NCI-H2107 treated with DMSO at 0.1 percent for 48 hours (cell line): Measurements from ENCODE around the gene C6orf132.
"Not testable (repeated sequence)": the region's sequence is repeated elsewhere in the genome, so short reads cannot be mapped to it uniquely, and the experiment has no call there.

Experiments
- DNase-seq: peaks from one replicate; lab custom pipeline; 2025; ENCODE audit not compliant: unreplicated experiment; lab: John Stamatoyannopoulos, UW

C6orf132 gene

DNA sequence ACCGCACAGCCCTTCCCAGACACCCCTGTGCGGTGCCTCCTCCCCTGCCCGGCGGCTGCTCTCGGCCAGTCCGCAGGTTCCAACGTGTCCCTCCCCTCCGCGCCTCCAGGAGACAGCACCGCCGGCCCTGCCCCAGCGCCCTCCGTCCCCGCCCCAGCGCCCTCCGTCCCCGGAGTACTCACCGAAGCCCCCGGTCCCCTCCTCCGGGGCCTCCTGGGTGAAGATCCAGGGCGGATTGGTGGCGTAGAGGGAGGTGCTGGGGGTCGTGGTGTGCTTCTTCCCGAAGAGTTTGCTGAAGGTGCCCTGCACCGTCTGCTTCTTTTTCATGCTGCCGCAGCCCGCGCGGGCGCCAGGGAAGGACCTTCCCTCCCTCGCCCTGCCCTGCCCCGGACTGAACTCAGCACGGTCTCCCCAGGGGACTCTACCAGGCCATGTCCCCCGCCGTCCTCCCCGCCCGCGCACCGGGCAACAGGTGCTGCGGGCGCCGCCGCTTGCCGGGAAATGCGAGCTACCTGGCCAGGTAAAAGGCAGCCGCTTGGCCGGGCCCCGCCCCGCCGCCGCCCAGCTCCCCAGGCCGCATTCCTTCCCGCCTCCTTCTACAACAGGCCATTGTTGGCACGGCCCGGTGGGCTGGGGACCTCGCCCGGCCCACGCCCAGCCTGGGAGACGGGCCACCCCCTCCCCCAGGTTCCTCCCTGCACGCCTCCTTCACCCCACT is at the start of gene C6orf132:
TSS of gene C6orf132 (minus strand) at position 503 of the 718 bp plus-strand sequence. CDS start at position 327, 176 bp downstream.
- DNase-seq = no peak

GRCh38 chr6:42190554-42191183 is 48.2 kb upstream of the C6orf132 start:
- no peak for DNase-seq

DNA sequence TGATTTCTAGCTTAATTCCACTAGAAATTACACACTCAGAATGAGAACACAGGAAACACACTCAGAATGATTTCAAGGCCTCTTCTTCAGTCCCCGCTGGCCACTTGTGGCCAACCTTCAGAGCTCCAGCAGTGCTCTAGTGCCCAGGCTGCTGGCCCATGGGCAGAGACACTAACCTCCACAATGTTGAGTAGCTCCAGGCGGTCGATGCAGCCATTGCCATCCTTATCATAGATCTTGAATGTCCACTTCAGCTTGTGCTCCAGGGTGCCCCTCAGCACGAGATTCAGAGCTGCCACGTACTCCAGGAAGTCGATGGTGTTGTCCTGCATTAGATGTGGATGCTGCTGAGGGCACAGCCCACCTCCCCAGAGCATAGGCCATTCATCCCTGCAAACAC is 46.0 kb upstream of the C6orf132 start:
- DNase-seq = no peak

- DNase-seq = no peak
Measured at GRCh38 chr6:42185597-42185996, 43.2 kb upstream of the C6orf132 start.

GRCh38 chr6:42184475-42184874 is 42.1 kb upstream of the C6orf132 start:
- no peak for DNase-seq

- no peak for DNase-seq
Measured at GRCh38 chr6:42182101-42182500, 39.7 kb upstream of the C6orf132 start.

DNA sequence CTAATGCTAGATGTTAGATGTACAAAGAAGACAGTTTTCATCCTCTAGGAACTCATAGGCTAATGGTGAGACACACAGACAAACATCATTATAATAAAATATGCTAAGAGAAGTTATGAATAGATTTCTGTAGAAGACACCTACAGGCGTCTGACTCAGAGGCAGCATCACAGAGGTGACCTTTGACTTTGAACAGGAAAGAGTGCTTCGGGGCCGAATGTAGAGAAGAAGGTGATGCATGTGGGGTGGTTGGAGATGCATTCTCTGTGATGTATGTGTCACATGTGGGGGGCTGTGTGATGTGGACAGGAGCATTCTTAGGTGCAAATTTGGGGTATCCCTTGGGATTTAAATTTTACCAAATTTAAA is 37.5 kb upstream of the C6orf132 start:
- no peak for DNase-seq

DNA sequence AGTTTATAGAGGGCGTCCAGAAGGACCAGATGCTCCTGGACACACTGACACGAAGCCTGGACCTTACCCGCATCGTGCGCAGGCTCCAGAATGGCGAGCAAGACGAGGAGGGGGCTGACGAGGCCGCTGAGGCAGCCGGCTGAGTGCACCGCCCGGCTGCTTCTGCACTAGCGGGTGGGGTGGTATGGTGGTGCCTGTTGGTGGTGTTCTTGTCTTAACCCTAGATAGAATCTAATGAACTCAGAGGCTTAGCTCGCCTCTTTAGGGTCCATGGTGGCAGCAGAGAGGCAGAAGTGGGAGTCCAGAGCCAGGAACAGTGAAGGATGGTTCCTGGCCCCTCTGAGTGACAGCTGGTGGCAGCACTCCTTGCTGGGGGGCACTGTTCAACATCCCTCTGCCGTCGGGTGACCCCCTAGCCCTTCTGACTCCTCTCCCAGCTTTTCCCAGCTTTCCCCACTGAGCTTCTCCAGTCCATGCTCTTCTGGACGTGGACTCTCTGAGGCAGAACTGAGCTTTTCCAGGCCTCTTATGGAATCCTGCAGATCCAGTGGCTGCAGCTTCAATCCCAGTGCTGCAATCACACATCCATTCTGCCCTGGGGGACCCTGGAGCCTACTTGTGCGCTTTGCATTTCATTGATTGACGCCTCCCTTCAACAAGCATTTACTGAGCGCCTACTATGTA is 37.0 kb upstream of the C6orf132 start:
- DNase-seq = no peak

DNA sequence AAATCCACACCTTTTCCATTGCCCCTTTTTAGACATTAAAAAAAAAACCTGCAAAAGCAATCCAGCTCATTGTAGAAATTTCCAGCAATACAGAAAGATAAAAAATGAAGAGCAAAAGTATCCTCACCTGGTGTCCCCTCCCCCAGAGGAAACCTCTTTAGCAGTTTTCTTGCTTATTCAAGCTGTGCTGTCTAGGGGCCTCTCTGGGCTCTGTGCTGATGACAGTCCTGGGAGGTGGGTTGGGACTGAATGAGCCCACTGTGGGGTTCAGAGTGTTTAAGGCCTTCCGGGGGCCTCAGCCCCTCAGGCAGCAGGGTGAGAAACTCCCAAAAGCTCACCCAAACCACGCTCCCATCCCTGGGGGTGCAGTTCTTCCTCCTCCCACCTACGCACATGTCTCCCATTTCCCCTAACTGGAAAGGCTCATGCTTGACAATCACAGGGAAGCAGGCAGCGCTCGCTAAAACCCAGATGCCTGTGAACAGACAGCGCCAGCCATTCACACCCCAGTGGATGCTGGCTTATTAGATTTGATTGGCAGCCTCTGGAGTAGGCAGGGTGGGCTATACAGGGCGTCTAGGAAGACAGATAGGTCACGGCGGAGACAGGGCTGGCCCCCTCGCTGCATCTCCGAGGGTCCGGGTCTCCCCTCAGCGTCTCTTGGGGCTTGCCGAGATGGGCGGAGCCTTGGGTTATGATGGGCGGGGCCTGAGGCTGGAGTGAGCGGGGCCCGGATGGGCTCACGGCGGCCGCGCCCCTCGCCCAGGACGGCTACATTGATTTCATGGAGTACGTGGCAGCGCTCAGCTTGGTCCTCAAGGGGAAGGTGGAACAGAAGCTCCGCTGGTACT is 35.3 kb upstream of the C6orf132 start:
- no peak for DNase-seq

- no peak for DNase-seq
Measured at GRCh38 chr6:42176981-42177380, 34.6 kb upstream of the C6orf132 start.

DNA sequence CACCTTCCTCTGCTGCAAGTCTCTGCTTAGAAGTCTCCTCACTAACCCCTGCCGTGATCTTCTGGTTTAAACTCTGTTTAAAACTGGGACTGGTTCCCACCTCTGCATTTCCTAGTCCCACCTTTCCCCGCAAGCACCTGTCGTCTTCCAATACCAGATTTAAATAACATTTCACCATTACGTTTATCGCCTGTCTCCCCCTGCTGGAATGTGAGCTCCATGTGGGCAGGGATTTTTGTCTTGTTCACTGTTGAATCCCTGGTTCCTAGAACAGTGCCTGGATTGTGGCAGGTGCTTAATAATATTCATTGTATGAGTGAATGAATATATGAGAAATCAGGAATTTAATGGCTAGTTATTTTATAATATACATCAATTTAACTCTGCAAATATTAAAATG is 33.4 kb upstream of the C6orf132 start:
- DNase-seq = no peak

GRCh38 chr6:42173101-42173500 is 30.7 kb upstream of the C6orf132 start, which contains the start of gene GUCA1A:
Gene GUCA1A (plus strand): TSS chr6:42173364. CDS start chr6:42173614, 250 bp downstream.
- no peak for DNase-seq

DNA sequence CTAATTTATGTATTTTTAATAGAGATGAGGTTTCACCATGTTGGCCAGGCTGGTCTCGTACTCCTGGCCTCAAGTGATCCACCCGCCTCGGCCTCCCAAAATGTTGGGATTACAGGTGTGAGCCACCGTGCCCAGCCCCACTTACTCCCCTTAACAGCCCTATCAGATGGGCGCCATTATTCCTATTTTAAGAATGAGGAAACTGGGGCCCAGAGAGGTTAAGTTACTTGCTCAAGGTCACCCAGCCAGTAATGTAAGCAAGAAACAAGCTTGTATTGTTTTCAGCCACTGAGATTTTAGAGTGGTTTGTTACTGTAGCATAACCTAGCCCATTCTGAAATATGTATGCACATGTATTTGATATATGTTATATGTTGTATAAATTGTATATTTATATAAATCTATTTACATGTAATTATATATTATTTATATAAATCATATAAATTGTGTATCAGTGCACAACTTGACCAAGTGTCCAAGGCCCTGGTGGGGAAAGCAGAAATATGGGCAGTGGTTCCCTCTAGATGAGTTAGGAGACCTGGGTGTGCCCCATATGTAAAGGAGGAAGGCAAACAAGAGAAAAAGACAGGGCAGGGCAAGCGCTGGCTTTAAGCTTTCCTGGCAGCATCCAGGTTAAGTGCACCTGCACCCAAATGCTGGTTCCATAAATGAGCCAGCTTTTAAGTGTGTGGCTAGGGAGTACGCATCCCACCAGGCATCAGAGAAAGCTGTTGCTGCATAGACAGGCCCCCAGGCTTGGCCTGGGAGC is 29.6 kb upstream of the C6orf132 start:
- DNase-seq = no peak

DNA sequence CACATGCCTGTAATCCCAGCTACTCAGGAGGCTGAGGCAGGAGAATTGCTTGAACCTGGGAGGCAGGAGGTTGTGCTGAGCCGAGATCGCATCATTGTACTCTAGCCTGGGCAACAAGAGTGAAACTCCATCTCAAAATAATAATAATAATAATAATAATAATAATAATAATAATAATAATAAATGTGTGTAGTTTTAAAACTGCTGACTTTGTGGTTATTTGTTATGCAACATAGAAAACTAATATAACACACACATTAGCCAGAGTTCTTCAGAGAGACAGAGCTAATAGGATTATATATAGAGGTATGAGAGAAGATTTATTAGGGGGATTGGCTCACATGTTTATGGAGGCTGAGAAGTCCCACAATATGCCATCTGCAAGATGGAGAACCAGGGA is 27.4 kb upstream of the C6orf132 start:
- not testable (repeated sequence) for DNase-seq

DNA sequence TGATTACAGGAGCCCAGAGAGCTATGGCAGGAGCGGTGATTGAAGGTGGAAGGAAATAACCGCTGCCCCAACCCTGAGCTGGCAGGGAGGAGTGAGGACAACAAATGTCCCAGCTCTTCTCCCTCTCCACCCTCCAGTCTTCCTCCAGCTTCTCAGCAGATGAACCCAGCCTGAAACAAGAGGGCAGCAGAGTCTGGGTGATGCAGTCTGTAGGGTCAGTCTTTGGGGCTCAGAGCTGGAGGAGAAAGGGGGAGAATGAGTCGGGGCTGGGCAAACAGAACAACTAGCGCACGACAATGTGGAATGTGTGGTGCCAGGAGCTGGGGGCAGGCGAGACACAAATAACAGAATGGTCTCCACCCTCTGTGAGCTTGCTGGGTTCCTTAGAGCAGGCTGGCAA is 26.2 kb upstream of the C6orf132 start:
- DNase-seq = no peak

GRCh38 chr6:42166444-42167141 is 24.2 kb upstream of the C6orf132 start:
- peak; percentile 64 for DNase-seq

DNA sequence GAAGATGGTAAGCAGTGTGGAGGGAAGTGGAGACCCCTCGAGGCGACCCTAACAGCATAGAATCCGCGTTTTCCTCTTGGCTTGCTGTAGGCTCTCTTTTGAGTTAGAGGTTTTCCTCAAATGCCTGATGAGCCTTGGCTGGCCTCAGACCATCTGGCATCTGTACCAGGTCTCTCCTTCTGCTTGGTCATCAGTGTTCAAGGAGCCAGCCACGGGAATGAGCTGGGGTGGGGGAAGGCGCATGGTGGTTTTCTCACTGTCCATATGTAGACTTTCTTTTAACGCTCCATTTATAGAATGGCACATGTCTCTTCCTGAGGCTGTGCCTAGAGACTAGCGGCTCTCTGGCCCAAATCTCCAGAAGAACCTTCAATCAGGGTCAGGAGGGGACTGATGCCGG is 22.6 kb upstream of the C6orf132 start:
- DNase-seq = no peak

DNA sequence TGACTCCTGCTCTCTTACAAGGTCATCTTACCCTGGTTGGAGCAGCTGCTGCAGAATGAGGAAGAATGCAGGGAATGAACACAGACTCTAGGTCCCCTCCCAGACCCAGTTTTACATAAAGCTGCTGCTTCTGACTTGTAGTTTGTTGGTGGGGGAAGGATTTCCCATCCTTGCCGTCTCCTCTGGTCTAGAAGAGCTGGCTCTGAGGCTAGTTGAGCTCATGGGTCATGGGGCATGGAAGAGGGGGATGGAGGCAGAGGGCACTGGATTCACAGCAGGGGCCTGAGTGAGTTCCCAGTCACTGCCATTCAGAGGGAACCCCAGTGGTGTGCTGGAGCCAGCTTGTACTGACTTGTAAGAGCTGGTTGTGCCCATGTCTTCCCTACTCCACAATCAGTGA is 21.6 kb upstream of the C6orf132 start:
- DNase-seq = no peak

DNA sequence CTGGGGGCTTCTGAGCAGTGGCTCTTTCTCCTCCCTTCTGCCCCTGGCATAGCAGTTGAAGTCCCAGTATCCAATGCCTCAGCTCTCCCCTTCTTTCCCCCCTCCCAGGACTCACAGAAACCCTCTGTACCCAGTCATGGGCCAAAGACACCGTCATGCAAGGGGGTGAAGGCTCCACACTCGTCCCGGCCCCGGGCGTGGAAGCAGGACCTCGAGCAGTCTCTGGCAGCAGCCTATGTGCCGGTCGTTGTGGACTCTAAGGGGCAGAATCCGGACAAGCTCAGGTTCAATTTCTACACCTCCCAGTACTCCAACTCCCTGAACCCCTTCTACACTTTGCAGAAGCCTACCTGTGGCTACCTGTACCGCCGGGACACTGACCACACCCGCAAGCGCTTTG is 20.4 kb upstream of the C6orf132 start:
- no peak for DNase-seq

DNA sequence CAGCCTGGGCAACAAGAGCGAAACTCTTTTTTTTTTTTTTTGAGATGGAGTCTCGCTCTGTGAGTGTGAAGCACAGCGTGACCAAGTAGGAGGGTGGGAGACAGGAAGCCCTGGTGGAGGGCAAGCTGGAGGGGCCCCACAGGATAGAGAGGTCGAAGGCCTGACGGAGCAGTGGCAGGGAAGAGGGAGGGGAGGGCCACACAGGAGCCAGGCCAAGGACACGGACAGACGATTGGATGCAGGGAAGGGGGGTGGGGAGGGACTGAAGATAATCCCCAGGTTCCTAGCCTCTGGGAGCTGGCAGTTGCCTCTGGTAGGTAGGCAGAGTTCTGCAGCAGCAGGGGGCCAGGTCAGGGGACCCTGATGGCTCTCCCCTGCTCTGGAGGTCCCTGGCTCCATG is 20.0 kb upstream of the C6orf132 start:
- DNase-seq = no peak
